Measurements from ENCODE around the gene G0S2. TPM values are rescaled to one million over a fixed set of nuclear protein-coding genes. Genes with fewer than 3 reads are reported as not detected.

G0S2 gene
- total and polyA plus RNA-seq, 9 donors: 41.5 to 392 (median 77.6) TPM

- 7 to 17% (median 16%) methylated on average over 1 of the region's 1 CpG for WGBS, 3 donors
- Histone ChIP-seq H3K4me3 (no peak overlapping the region), H3K27me3 (no peaks in the 10 kb centered on the region), H3K4me1 (ENCODE audit: insufficient read depth) (peaks cover 2% of the 10 kb centered on the region), H3K36me3 (no peaks in the 10 kb centered on the region), H3K27ac (no peak overlapping the region), H3K9me3 (no peaks in the 10 kb centered on the region)
- no peak for DNase-seq
- TF ChIP-seq EP300 (IDR thresholded peaks at IDR 0.05): no peak
- no peak for TF ChIP-seq POLR2A (IDR thresholded peaks at IDR 0.05)
- TF ChIP-seq CTCF (IDR thresholded peaks at IDR 0.05): no peak
- intact Hi-C loops (cut with DNase I): no loop called here
Observed at GRCh38 chr1:209661071-209661470, 14.1 kb upstream of the G0S2 start.

- no peak for TF ChIP-seq EP300 (IDR thresholded peaks at IDR 0.05)
- no peak for TF ChIP-seq POLR2A (IDR thresholded peaks at IDR 0.05)
- no peak for TF ChIP-seq CTCF (IDR thresholded peaks at IDR 0.05)
- intact Hi-C loops (cut with DNase I): no loop called here
- WGBS, 3 donors: 63 to 73% (median 64%) methylated on average over 3 of the region's 3 CpGs
- DNase-seq: no peak
- Histone ChIP-seq H3K27ac (no peak overlapping the region), H3K36me3 (no peaks in the 10 kb centered on the region), H3K4me3 (no peak overlapping the region), H3K27me3 (no peaks in the 10 kb centered on the region), H3K9me3 (no peaks in the 10 kb centered on the region), H3K4me1 (ENCODE audit: insufficient read depth) (peaks cover 2% of the 10 kb centered on the region)
Observed at GRCh38 chr1:209662879-209663327, 12.3 kb upstream of the G0S2 start.

- intact Hi-C loops (cut with DNase I): no loop called here
- WGBS, 3 donors: 88 to 96% (median 91%) methylated on average over 1 of the region's 1 CpG
Observed at GRCh38 chr1:209667103-209667502, 8.1 kb upstream of the G0S2 start.

GRCh38 chr1:209667708-209668107 is 7.5 kb upstream of the G0S2 start:
- DNase-seq: no peak
- Histone ChIP-seq H3K27ac (no peak overlapping the region), H3K36me3 (no peaks in the 10 kb centered on the region), H3K9me3 (no peaks in the 10 kb centered on the region), H3K27me3 (no peaks in the 10 kb centered on the region), H3K4me1 (ENCODE audit: insufficient read depth) (no peaks in the 10 kb centered on the region), H3K4me3 (no peak overlapping the region)
- 92 to 95% (median 93%) methylated on average over 4 of the region's 4 CpGs for WGBS, 3 donors
- intact Hi-C loops (cut with DNase I): no loop called here
- TF ChIP-seq CTCF (IDR thresholded peaks at IDR 0.05): no peak
- TF ChIP-seq POLR2A (IDR thresholded peaks at IDR 0.05): no peak
- TF ChIP-seq EP300 (IDR thresholded peaks at IDR 0.05): no peak

More at GRCh38 chr1:209667103-209667502, 8.1 kb upstream of the G0S2 start:
- H3K27me3 ChIP-seq: no peaks in the 10 kb centered on the region
- H3K27ac ChIP-seq: no peak overlapping the region
- TF ChIP-seq CTCF (IDR thresholded peaks at IDR 0.05): no peak
- TF ChIP-seq POLR2A (IDR thresholded peaks at IDR 0.05): no peak
- no peak for TF ChIP-seq EP300 (IDR thresholded peaks at IDR 0.05)
- DNase-seq: no peak
- no peaks in the 10 kb centered on the region for H3K4me1 ChIP-seq (ENCODE audit: insufficient read depth)
- no peaks in the 10 kb centered on the region for H3K36me3 ChIP-seq
- no peak overlapping the region for H3K4me3 ChIP-seq
- H3K9me3 ChIP-seq: no peaks in the 10 kb centered on the region

Measured in ovary (tissue), 9 donors.